CD14-positive monocyte (primary cell): ENCODE results near the gene MORN2. TPM values are rescaled to one million over a fixed set of nuclear protein-coding genes. Genes with fewer than 3 reads are reported as not detected.

ENCODE experiments used
- DNase-seq, 3 donors: peaks; one replicate each; pipeline ENCODE4 v3.0.0-alpha.2; 2011 to 2022
- H2AFZ ChIP-seq: 2 replicates; pipeline ENCODE4 v1.6.0; 2012; ENCODE audit warnings: mild to moderate bottlenecking, low read depth, low read length, inconsistent platforms; ENCODE audit not compliant: insufficient read depth, poor library complexity, severe bottlenecking
- H3K27ac ChIP-seq, 2 donors: 1 replicate in 1 of 2; 2 replicates in 1 of 2; pipeline ENCODE4 v1.5.1; 2012 to 2013; ENCODE audit warnings: low read length in 2 of 2, control low read depth in 1 of 2, inconsistent platforms in 1 of 2, low read depth in 1 of 2, mild to moderate bottlenecking in 1 of 2
- H3K27me3 ChIP-seq, 2 donors: one replicate each; pipeline versions ENCODE4 v1.6.0 to v1.6.1; 2011 to 2013; ENCODE audit warnings: low read length in 2 of 2; ENCODE audit not compliant: control insufficient read depth in 2 of 2, insufficient read depth in 2 of 2
- H3K36me3 ChIP-seq, 2 donors: replicated peaks in 1 of 2; 1 replicate in 1 of 2; 2 replicates in 1 of 2; pipeline versions ENCODE4 v1.5.1 to v1.6.1; 2012 to 2013; ENCODE audit warnings: low read length in 2 of 2, control low read depth in 1 of 2, inconsistent platforms in 1 of 2, mild to moderate bottlenecking in 1 of 2; ENCODE audit not compliant: insufficient read depth in 2 of 2, control insufficient read depth in 1 of 2
- H3K4me1 ChIP-seq, 2 donors: 1 replicate in 1 of 2; 2 replicates in 1 of 2; pipeline versions ENCODE4 v1.5.1 to v1.6.1; 2012 to 2013; ENCODE audit warnings: low read length in 2 of 2, control low read depth in 1 of 2, inconsistent platforms in 1 of 2, mild to moderate bottlenecking in 1 of 2, moderate library complexity in 1 of 2; ENCODE audit not compliant: insufficient read depth in 2 of 2, control insufficient read depth in 1 of 2
- H3K4me2 ChIP-seq: replicated peaks from 2 replicates; pipeline ENCODE3; 2012; ENCODE audit warnings: low read length, moderate library complexity, mild to moderate bottlenecking; ENCODE audit not compliant: poor library complexity, severe bottlenecking; ENCODE audit errors: extremely low read depth
- H3K4me3 ChIP-seq, 3 experiments: fragments of 200-600 bp in 1 of 3; sonication (generic) in 1 of 3; replicated peaks in 1 of 3; 1 replicate in 2 of 3; 2 replicates in 1 of 3; pipeline ENCODE4 v1.5.1; 2011 to 2013; ENCODE audit warnings: low read length in 3 of 3, mild to moderate bottlenecking in 3 of 3, control low read depth in 2 of 3, low read depth in 2 of 3, inconsistent platforms in 1 of 3, moderate library complexity in 1 of 3
- H3K79me2 ChIP-seq: 2 replicates; pipeline ENCODE4 v1.6.0; 2012; ENCODE audit warnings: mild to moderate bottlenecking, control low read depth, inconsistent platforms, low read length, moderate library complexity; ENCODE audit not compliant: insufficient read depth
- H3K9ac ChIP-seq: 2 replicates; pipeline ENCODE4 v1.6.0; 2017; ENCODE audit warnings: low read length, mild to moderate bottlenecking; ENCODE audit not compliant: insufficient read depth, poor library complexity, severe bottlenecking
- H3K9me3 ChIP-seq, 2 donors: replicated peaks in 1 of 2; 1 replicate in 1 of 2; 2 replicates in 1 of 2; pipeline versions ENCODE4 v1.5.1 to v1.6.1; 2012 to 2013; ENCODE audit warnings: low read length in 2 of 2, control low read depth in 1 of 2; ENCODE audit not compliant: control insufficient read depth in 1 of 2, insufficient read depth in 1 of 2
- H4K20me1 ChIP-seq: 2 replicates; pipeline ENCODE4 v1.6.0; 2012; ENCODE audit warnings: mild to moderate bottlenecking, low read length, control low read depth, moderate library complexity; ENCODE audit not compliant: insufficient read depth
- H3K27ac Mint-ChIP-seq, 7 donors: one replicate each; pipeline ENCODE4 v1.8.0; 2020; ENCODE audit warnings: mild to moderate bottlenecking in 7 of 7, mixed read lengths in 7 of 7, moderate library complexity in 6 of 7, inconsistent platforms in 2 of 7
- H3K27me3 Mint-ChIP-seq, 3 donors: one replicate each; pipeline ENCODE4 v1.8.0; 2021 to 2022; ENCODE audit warnings: low read depth in 3 of 3, mild to moderate bottlenecking in 3 of 3, mixed read lengths in 3 of 3, moderate library complexity in 3 of 3, inconsistent platforms in 1 of 3
- H3K36me3 Mint-ChIP-seq, 2 donors: one replicate each; pipeline ENCODE4 v1.8.0; 2020; ENCODE audit warnings: mixed read lengths in 2 of 2, inconsistent platforms in 1 of 2, mild to moderate bottlenecking in 1 of 2
- H3K4me1 Mint-ChIP-seq: one replicate; pipeline ENCODE4 v1.8.0; 2020; ENCODE audit warnings: mild to moderate bottlenecking, mixed read lengths
- H3K4me3 Mint-ChIP-seq, 2 donors: one replicate each; pipeline ENCODE4 v1.8.0; 2020; ENCODE audit warnings: mild to moderate bottlenecking in 2 of 2, mixed read lengths in 2 of 2, moderate library complexity in 1 of 2
- H3K9me3 Mint-ChIP-seq, 7 donors: one replicate each; pipeline ENCODE4 v1.8.0; 2020 to 2022; ENCODE audit warnings: mixed read lengths in 7 of 7, mild to moderate bottlenecking in 6 of 7, moderate library complexity in 6 of 7, inconsistent platforms in 2 of 7
- WGBS: methylation state at CpG from one replicate; pipeline ENCODE4 v1.1.5; 2013; ENCODE audit warnings: missing lambda C conversion rate; ENCODE audit not compliant: insufficient coverage; 5-methylcytosine and 5-hydroxymethylcytosine counted together
- intact Hi-C, 2 donors: fragments of 100-400 bp; cut with micrococcal nuclease; formaldehyde crosslinking; loops; one replicate each; pipeline versions ENCODE4 v1.15.0 to v1.15.1; 2023
- polyA plus RNA-seq, 3 donors: library from polyadenylated mRNA; depleted of rRNA in 1 of 3; unstranded in 2 of 3; stranded (reverse) in 1 of 3; fragments of 300-500 nt in 2 of 3; fragments of >200 nt in 1 of 3; fragmentation: Illumina TruSeq in 2 of 3; gene quantifications; 1 replicate in 2 of 3; 2 replicates in 1 of 3; pipeline ENCODE4 v1.2.3, GENCODE V29; 2012 to 2021
- TF ChIP-seq, protein P1 (sequence below): fragments of 200-600 bp; IDR thresholded peaks from one replicate; pipeline ENCODE4 v1.8.0; 2022; ENCODE audit warnings: antibody characterized with exemption, mild to moderate bottlenecking

MORN2 gene
- polyA plus RNA-seq, 3 donors = 5.8 to 25.8 (median 24.0) TPM

DNA sequence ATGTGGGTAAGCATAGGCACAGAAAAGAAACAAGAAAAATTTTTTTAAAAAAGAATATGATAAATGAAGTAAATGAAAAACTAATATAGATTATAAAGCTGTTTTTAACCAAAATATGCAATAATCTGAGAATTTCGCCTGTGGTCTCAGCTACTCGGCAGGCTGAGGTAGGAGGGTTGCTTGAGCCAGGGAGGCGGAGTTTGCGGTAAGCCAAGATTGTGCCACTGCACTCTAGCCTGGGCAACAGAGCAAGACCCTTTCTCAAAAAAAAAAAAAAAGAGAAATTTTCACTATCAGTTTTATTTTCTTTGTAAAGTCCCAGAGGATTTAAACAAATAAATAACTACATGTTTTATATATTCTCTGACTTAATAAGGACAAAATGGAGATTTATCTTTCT is 47.3 kb upstream of the MORN2 start:
- Histone ChIP-seq H3K9me3 (no peaks in the 10 kb centered on the region), H3K4me2 (no peak overlapping the region), H3K79me2 (no peaks in the 10 kb centered on the region), H3K4me1 (peaks cover 60 to 62% of the 10 kb centered on the region in 2 donors), H3K4me3 (no peak overlapping the region), H3K27me3 (no peaks in the 10 kb centered on the region), H2AFZ (no peak overlapping the region), H3K9ac (peak overlapping the region; percentile 49), H3K36me3 (peaks cover 25 to 33% of the 10 kb centered on the region in 2 donors), H4K20me1 (no peaks in the 10 kb centered on the region), H3K27ac (peak overlapping the region; percentile 84 to 88)
- Mint-ChIP-seq H3K36me3 (peaks cover 17 to 39% of the 10 kb centered on the region in 2 donors), H3K27me3 (no peaks in the 10 kb centered on the region), H3K27ac (peak overlapping the region in 5 of 7 donors; percentile 89 to 95 (median 92)), H3K4me3 (no peak overlapping the region), H3K9me3 (peaks cover 0 to 3% (median 0%) of the 10 kb centered on the region in 7 donors), H3K4me1 (peaks cover 32% of the 10 kb centered on the region)
- WGBS = 100% methylated on average over 1 of the region's 4 CpGs
- DNase-seq = no peak
- TF ChIP-seq, protein P1, sequence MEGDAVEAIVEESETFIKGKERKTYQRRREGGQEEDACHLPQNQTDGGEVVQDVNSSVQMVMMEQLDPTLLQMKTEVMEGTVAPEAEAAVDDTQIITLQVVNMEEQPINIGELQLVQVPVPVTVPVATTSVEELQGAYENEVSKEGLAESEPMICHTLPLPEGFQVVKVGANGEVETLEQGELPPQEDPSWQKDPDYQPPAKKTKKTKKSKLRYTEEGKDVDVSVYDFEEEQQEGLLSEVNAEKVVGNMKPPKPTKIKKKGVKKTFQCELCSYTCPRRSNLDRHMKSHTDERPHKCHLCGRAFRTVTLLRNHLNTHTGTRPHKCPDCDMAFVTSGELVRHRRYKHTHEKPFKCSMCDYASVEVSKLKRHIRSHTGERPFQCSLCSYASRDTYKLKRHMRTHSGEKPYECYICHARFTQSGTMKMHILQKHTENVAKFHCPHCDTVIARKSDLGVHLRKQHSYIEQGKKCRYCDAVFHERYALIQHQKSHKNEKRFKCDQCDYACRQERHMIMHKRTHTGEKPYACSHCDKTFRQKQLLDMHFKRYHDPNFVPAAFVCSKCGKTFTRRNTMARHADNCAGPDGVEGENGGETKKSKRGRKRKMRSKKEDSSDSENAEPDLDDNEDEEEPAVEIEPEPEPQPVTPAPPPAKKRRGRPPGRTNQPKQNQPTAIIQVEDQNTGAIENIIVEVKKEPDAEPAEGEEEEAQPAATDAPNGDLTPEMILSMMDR = no peak
- intact Hi-C loops = no loop called here

DNA sequence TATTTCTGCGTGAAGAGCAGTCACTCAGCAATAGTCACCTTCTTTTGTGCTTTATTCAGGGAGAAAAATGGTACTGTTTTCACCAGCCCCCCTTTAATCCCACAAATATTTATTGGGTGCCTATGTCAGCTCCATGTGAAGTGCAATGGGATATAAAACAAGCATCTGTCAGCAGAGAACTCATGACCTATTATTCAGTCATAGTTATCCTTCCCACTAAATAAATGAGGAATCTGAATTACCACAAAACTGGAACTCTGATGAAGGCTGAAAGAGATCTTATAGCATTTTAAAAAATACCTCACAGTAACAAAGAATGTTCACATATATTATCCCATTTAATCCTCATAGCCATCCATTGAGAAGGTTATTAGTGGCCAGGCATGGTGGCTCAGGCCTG is 45.8 kb upstream of the MORN2 start:
- TF ChIP-seq, protein P1 = no peak
- peak overlapping the region; percentile 84 to 92 for H3K27ac ChIP-seq
- Mint-ChIP-seq H3K27ac (peak overlapping the region; percentile 90 to 96 (median 95)), H3K36me3 (peaks cover 9 to 30% of the 10 kb centered on the region in 2 donors), H3K9me3 (peaks cover 0 to 3% (median 0%) of the 10 kb centered on the region in 7 donors), H3K4me3 (no peak overlapping the region), H3K27me3 (no peaks in the 10 kb centered on the region), H3K4me1 (peaks cover 40% of the 10 kb centered on the region)
- H3K27me3 ChIP-seq = no peaks in the 10 kb centered on the region
- peaks cover 15 to 18% of the 10 kb centered on the region in 2 donors for H3K36me3 ChIP-seq
- no peak overlapping the region for H2AFZ ChIP-seq
- peaks cover 75 to 77% of the 10 kb centered on the region in 2 donors for H3K4me1 ChIP-seq
- no peak overlapping the region for H3K4me2 ChIP-seq
- intact Hi-C loops = loop anchor here in 1 of 2 donors (5.0 kb wide), 1 partner anchor 47 kb away; the partner anchor contains the start of genes DHX57 and MORN2
- DNase-seq = no peak
- H3K4me3 ChIP-seq = no peak overlapping the region
- H3K9me3 ChIP-seq = no peaks in the 10 kb centered on the region
- H4K20me1 ChIP-seq = no peaks in the 10 kb centered on the region
- no peak overlapping the region for H3K9ac ChIP-seq
- no CpG with 5 or more reads among the region's 1 CpG for WGBS
- H3K79me2 ChIP-seq = no peaks in the 10 kb centered on the region
